IPS-NIHi7 (cell line): ENCODE results near the gene MSH6.
"Not testable (repeated sequence)": the region's sequence is repeated elsewhere in the genome, so short reads cannot be mapped to it uniquely, and the experiment has no call there.

Experiments
- DNase-seq: peaks from one replicate; pipeline ENCODE4 v3.0.0; 2012; ENCODE audit warnings: mixed read lengths; ENCODE audit errors: extremely low spot score

Gene MSH6

DNA sequence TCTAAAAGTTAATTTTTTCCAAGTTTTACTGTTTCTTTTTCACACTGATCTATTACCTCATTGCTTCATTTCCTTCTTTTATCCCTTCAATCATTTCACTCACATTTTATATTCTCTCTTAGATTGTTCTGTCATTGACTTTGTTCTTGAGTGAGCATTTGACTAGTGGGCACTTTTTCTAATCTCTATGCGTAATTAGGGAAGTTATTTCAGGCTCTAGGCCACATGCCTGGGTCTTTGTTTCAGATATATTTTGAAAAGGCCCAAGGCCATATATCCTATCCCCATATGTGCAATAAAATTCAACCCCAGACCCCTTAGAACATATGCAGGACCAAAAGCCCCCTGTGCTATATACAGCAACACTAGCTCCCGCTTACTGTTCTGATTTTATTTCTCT is 61.2 kb downstream of the MSH6 start:
- DNase-seq = no peak

DNA sequence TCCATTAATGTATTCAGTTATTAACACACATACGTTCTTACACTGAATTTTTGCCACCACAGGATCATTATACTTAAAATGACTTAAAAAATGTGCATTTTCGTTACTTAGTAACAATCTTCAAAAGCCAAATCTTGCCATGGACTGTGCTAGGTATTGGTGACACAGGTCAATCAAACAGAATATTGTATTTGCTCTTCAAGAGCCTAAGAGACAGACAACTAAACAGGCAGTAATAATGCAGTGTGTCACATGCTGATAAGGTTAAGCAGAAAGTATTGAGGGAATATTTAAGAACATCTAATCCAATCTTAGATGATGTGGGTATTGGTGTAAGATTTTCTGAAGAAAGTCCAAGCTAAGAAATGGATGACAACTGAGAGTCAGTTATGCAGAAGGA is 66.4 kb downstream of the MSH6 start:
- no peak for DNase-seq

DNA sequence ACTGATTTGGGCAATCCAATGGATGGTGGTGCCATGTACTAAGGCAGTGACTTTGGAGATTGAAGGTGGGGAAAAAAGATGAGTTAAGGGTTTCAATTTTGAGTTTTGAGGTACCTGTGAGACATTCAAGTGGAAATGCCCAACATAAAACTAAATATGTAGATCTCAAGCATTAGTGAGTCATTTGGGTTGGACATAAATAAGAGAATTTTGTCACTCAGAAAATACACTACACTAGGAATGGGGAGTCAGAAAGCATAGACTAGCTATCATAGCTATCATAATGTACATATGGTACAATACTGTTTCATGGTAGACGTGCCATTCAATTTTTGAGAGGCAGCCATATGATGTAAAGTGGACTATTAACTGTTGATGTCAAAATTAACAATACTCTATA is 67.3 kb downstream of the MSH6 start:
- DNase-seq = no peak

DNA sequence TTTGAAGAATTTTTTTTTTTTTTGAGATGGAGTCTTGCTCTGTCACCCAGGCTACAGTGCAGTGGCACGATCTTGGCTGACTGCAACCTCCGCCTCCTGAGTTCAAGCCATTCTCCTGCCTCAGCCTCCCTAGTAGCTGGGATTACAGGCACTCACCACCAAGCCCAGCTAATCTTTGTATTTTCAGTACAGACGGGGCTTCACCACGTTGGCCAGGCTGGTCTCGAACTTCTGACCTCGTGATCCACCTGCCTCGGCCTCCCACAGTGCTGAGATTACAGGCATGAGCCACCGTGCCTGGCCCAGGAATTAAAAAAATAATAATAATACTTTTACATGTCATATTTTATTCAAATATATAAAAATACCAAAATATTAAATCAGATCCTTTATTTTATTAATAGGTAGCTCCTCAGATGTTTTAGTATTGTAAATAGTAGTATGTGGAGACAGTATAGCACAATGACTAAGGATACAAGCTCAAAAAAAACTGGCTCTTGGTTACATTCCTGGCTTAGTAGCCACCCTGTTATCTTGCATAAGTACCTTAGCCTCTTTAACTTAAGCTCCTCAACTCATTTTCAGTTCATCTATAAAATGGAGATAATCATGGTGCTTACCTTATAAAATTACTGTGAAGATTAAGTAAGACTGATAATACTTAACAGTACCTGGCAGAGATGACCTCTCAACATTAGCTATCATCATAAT is 70.3 kb downstream of the MSH6 start:
- not testable (repeated sequence) for DNase-seq
